ENCODE results near the gene DYTN.

The DYTN gene

GRCh38 chr2:206616151-206616550 is 102.0 kb downstream of the DYTN start:
- H3K27me3 ChIP-seq (ENCODE audit: control insufficient read depth in 1 of 2, insufficient read depth in 1 of 2, low read length in 2 of 2), result no peaks in the 10 kb centered on the region
- no peaks in the 10 kb centered on the region for H3K79me1 ChIP-seq (replicated peaks; ENCODE audit: low read length, poor library complexity, severe bottlenecking)
- no peak overlapping the region for H3K23ac ChIP-seq (ENCODE audit: low read length in 2 of 2)
- no peak overlapping the region for H4K91ac ChIP-seq (ENCODE audit: low read length)
- H2AFZ ChIP-seq (ENCODE audit: low read depth, low read length), result no peak overlapping the region
- H2BK120ac ChIP-seq (ENCODE audit: low read depth, low read length), result no peak overlapping the region
- H3K27ac ChIP-seq (ENCODE audit: low read length, poor library complexity, severe bottlenecking), result no peak overlapping the region
- no peak overlapping the region for H3K4me3 ChIP-seq (ENCODE audit: insufficient read depth in 1 of 2, low read depth in 1 of 2, low read length in 2 of 2)
- no peak overlapping the region for H2BK5ac ChIP-seq (ENCODE audit: low read depth, low read length, poor library complexity, severe bottlenecking)
- H3K14ac ChIP-seq (ENCODE audit: low read length in 2 of 2), result no peak overlapping the region
- no peak overlapping the region for H3K4me2 ChIP-seq (ENCODE audit: low read length, poor library complexity, severe bottlenecking)
- H2AK5ac ChIP-seq (ENCODE audit: low read length, severe bottlenecking), result no peak overlapping the region
- H3K9ac ChIP-seq (ENCODE audit: low read length), result no peak overlapping the region
- peaks cover 5% of the 10 kb centered on the region for H3K9me3 ChIP-seq (ENCODE audit: control insufficient read depth, low read length)
- peak; percentile 9 for DNase-seq
- no peak overlapping the region for H2BK12ac ChIP-seq (ENCODE audit: low read length in 2 of 2)
- WGBS, result 90% methylated on average over 1 of the region's 2 CpGs
- H3K4ac ChIP-seq (ENCODE audit: low read depth in 1 of 2, low read length in 2 of 2), result no peak overlapping the region
- H2BK15ac ChIP-seq (ENCODE audit: low read depth, poor library complexity, severe bottlenecking), result no peak overlapping the region
- H3K36me3 ChIP-seq (ENCODE audit: control insufficient read depth in 1 of 2, insufficient read depth in 2 of 2, low read depth in 1 of 2, low read length in 2 of 2), result no peaks in the 10 kb centered on the region
- no peak overlapping the region for H4K8ac ChIP-seq (ENCODE audit: low read length)
- peaks cover 2% of the 10 kb centered on the region for H3K4me1 ChIP-seq (ENCODE audit: control insufficient read depth, insufficient read depth, low read depth, low read length)
- no peak overlapping the region for H3K18ac ChIP-seq (ENCODE audit: low read depth in 1 of 2, low read length in 2 of 2)

- WGBS, result 93% methylated on average over 7 of the region's 7 CpGs
- no peak overlapping the region for H3K9ac ChIP-seq (ENCODE audit: low read length)
Observed at GRCh38 chr2:206615417-206616089, 102.6 kb downstream of the DYTN start.

GRCh38 chr2:206614811-206615210 is 103.4 kb downstream of the DYTN start:
- H2BK15ac ChIP-seq (ENCODE audit: low read depth, poor library complexity, severe bottlenecking), result no peak overlapping the region

More at GRCh38 chr2:206615417-206616089, 102.6 kb downstream of the DYTN start:
- Histone ChIP-seq H2BK120ac (ENCODE audit: low read depth, low read length) (peak overlapping the region; percentile 67), H2AK5ac (ENCODE audit: low read length, severe bottlenecking) (no peak overlapping the region), H3K4me2 (ENCODE audit: low read length, poor library complexity, severe bottlenecking) (no peak overlapping the region), H3K4me3 (ENCODE audit: insufficient read depth in 1 of 2, low read depth in 1 of 2, low read length in 2 of 2) (no peak overlapping the region), H3K4me1 (ENCODE audit: control insufficient read depth, insufficient read depth, low read depth, low read length) (peaks cover 2% of the 10 kb centered on the region), H3K9me3 (ENCODE audit: control insufficient read depth, low read length) (peaks cover 5% of the 10 kb centered on the region), H2AFZ (ENCODE audit: low read depth, low read length) (no peak overlapping the region), H3K14ac (ENCODE audit: low read length in 2 of 2) (no peak overlapping the region), H2BK12ac (ENCODE audit: low read length in 2 of 2) (no peak overlapping the region), H2BK5ac (ENCODE audit: low read depth, low read length, poor library complexity, severe bottlenecking) (no peak overlapping the region), H3K79me1 (replicated peaks; ENCODE audit: low read length, poor library complexity, severe bottlenecking) (no peaks in the 10 kb centered on the region), H3K27ac (ENCODE audit: low read length, poor library complexity, severe bottlenecking) (no peak overlapping the region), H3K27me3 (ENCODE audit: control insufficient read depth in 1 of 2, insufficient read depth in 1 of 2, low read length in 2 of 2) (no peaks in the 10 kb centered on the region), H4K91ac (ENCODE audit: low read length) (no peak overlapping the region), H3K36me3 (ENCODE audit: control insufficient read depth in 1 of 2, insufficient read depth in 2 of 2, low read depth in 1 of 2, low read length in 2 of 2) (no peaks in the 10 kb centered on the region), H3K23ac (ENCODE audit: low read length in 2 of 2) (no peak overlapping the region), H4K8ac (ENCODE audit: low read length) (no peak overlapping the region), H2BK15ac (ENCODE audit: low read depth, poor library complexity, severe bottlenecking) (no peak overlapping the region), H3K4ac (ENCODE audit: low read depth in 1 of 2, low read length in 2 of 2) (no peak overlapping the region), H3K18ac (ENCODE audit: low read depth in 1 of 2, low read length in 2 of 2) (no peak overlapping the region)
- no peak for DNase-seq

GRCh38 chr2:206611736-206612135 is 106.5 kb downstream of the DYTN start:
- Histone ChIP-seq H2AK5ac (ENCODE audit: low read length, severe bottlenecking) (no peak overlapping the region), H3K27ac (ENCODE audit: low read length, poor library complexity, severe bottlenecking) (no peak overlapping the region), H3K23ac (ENCODE audit: low read length in 2 of 2) (no peak overlapping the region), H3K27me3 (ENCODE audit: control insufficient read depth in 1 of 2, insufficient read depth in 1 of 2, low read length in 2 of 2) (no peaks in the 10 kb centered on the region), H4K91ac (ENCODE audit: low read length) (no peak overlapping the region), H3K4me1 (ENCODE audit: control insufficient read depth, insufficient read depth, low read depth, low read length) (peaks cover 2% of the 10 kb centered on the region), H2BK120ac (ENCODE audit: low read depth, low read length) (no peak overlapping the region), H3K36me3 (ENCODE audit: control insufficient read depth in 1 of 2, insufficient read depth in 2 of 2, low read depth in 1 of 2, low read length in 2 of 2) (no peaks in the 10 kb centered on the region), H2AFZ (ENCODE audit: low read depth, low read length) (no peak overlapping the region), H2BK5ac (ENCODE audit: low read depth, low read length, poor library complexity, severe bottlenecking) (no peak overlapping the region), H3K4me3 (ENCODE audit: insufficient read depth in 1 of 2, low read depth in 1 of 2, low read length in 2 of 2) (no peak overlapping the region), H4K8ac (ENCODE audit: low read length) (no peak overlapping the region), H3K14ac (ENCODE audit: low read length in 2 of 2) (no peak overlapping the region), H3K4ac (ENCODE audit: low read depth in 1 of 2, low read length in 2 of 2) (no peak overlapping the region), H3K79me1 (replicated peaks; ENCODE audit: low read length, poor library complexity, severe bottlenecking) (no peaks in the 10 kb centered on the region), H2BK15ac (ENCODE audit: low read depth, poor library complexity, severe bottlenecking) (no peak overlapping the region), H3K9ac (ENCODE audit: low read length) (no peak overlapping the region), H2BK12ac (ENCODE audit: low read length in 2 of 2) (no peak overlapping the region), H3K18ac (ENCODE audit: low read depth in 1 of 2, low read length in 2 of 2) (no peak overlapping the region), H3K9me3 (ENCODE audit: control insufficient read depth, low read length) (peaks cover 5% of the 10 kb centered on the region), H3K4me2 (ENCODE audit: low read length, poor library complexity, severe bottlenecking) (no peak overlapping the region)
- 78% methylated on average over 3 of the region's 3 CpGs for WGBS
- no peak for DNase-seq

More at GRCh38 chr2:206614811-206615210, 103.4 kb downstream of the DYTN start:
- peak; percentile 75 for DNase-seq
- no peak overlapping the region for H3K27ac ChIP-seq (ENCODE audit: low read length, poor library complexity, severe bottlenecking)
- H3K9me3 ChIP-seq (ENCODE audit: control insufficient read depth, low read length), result peaks cover 5% of the 10 kb centered on the region
- no peak overlapping the region for H3K14ac ChIP-seq (ENCODE audit: low read length in 2 of 2)
- peaks cover 2% of the 10 kb centered on the region for H3K4me1 ChIP-seq (ENCODE audit: control insufficient read depth, insufficient read depth, low read depth, low read length)
- H2BK120ac ChIP-seq (ENCODE audit: low read depth, low read length), result no peak overlapping the region
- no peak overlapping the region for H3K18ac ChIP-seq (ENCODE audit: low read depth in 1 of 2, low read length in 2 of 2)
- no peaks in the 10 kb centered on the region for H3K27me3 ChIP-seq (ENCODE audit: control insufficient read depth in 1 of 2, insufficient read depth in 1 of 2, low read length in 2 of 2)
- no peak overlapping the region for H3K23ac ChIP-seq (ENCODE audit: low read length in 2 of 2)
- no peak overlapping the region for H2AK5ac ChIP-seq (ENCODE audit: low read length, severe bottlenecking)
- H3K79me1 ChIP-seq (replicated peaks; ENCODE audit: low read length, poor library complexity, severe bottlenecking), result no peaks in the 10 kb centered on the region
- no peaks in the 10 kb centered on the region for H3K36me3 ChIP-seq (ENCODE audit: control insufficient read depth in 1 of 2, insufficient read depth in 2 of 2, low read depth in 1 of 2, low read length in 2 of 2)
- H4K91ac ChIP-seq (ENCODE audit: low read length), result no peak overlapping the region
- no peak overlapping the region for H3K4me3 ChIP-seq (ENCODE audit: insufficient read depth in 1 of 2, low read depth in 1 of 2, low read length in 2 of 2)
- no peak overlapping the region for H2BK12ac ChIP-seq (ENCODE audit: low read length in 2 of 2)
- no peak overlapping the region for H3K4ac ChIP-seq (ENCODE audit: low read depth in 1 of 2, low read length in 2 of 2)
- peak overlapping the region; percentile 31 for H3K4me2 ChIP-seq (ENCODE audit: low read length, poor library complexity, severe bottlenecking)
- WGBS, result 63% methylated on average over 6 of the region's 6 CpGs
- H2AFZ ChIP-seq (ENCODE audit: low read depth, low read length), result no peak overlapping the region
- H2BK5ac ChIP-seq (ENCODE audit: low read depth, low read length, poor library complexity, severe bottlenecking), result no peak overlapping the region
- H4K8ac ChIP-seq (ENCODE audit: low read length), result no peak overlapping the region
- H3K9ac ChIP-seq (ENCODE audit: low read length), result no peak overlapping the region
